ENCODE measurements around the gene PTPRT.

The PTPRT gene

GRCh38 chr20:42604998-42605956, 584.4 kb downstream of the PTPRT start:
- TF ChIP-seq CTCF (IDR thresholded peaks at IDR 0.05; ENCODE audit: control extremely low read depth, extremely low read depth, low read depth, missing control alignments), result no peak

GRCh38 chr20:42603655-42604054, 586.1 kb downstream of the PTPRT start:
- ChIA-PET POLR2A (no interaction called here), CTCF (no interaction called here)
- TF ChIP-seq CTCF (IDR thresholded peaks at IDR 0.05; ENCODE audit: control extremely low read depth, extremely low read depth, low read depth, missing control alignments), result no peak
- DNase-seq (ENCODE audit: extremely low spot score), result no peak

More at GRCh38 chr20:42604998-42605956, 584.4 kb downstream of the PTPRT start:
- POLR2A ChIA-PET, result no interaction called here
- DNase-seq (ENCODE audit: extremely low spot score), result no peak
- CTCF ChIA-PET, result no interaction called here

- TF ChIP-seq CTCF (IDR thresholded peaks at IDR 0.05; ENCODE audit: control extremely low read depth, extremely low read depth, low read depth, missing control alignments), result no peak
- CTCF ChIA-PET, result interaction anchor here (1.2 kb wide), 1 partner anchor 12 kb away, joined by 4 read pairs; no protein-coding TSS in a partner anchor
- no peak for DNase-seq (ENCODE audit: extremely low spot score)
- POLR2A ChIA-PET, result no interaction called here
Measured at GRCh38 chr20:42598581-42598980, 591.1 kb downstream of the PTPRT start.

GRCh38 chr20:42595625-42596024, 594.1 kb downstream of the PTPRT start:
- ChIA-PET CTCF (no interaction called here), POLR2A (no interaction called here)
- no peak for DNase-seq (ENCODE audit: extremely low spot score)
- TF ChIP-seq CTCF (IDR thresholded peaks at IDR 0.05; ENCODE audit: control extremely low read depth, extremely low read depth, low read depth, missing control alignments), result no peak

GRCh38 chr20:42594659-42595058, 595.0 kb downstream of the PTPRT start:
- CTCF ChIA-PET, result no interaction called here
- POLR2A ChIA-PET, result no interaction called here
- no peak for TF ChIP-seq CTCF (IDR thresholded peaks at IDR 0.05; ENCODE audit: control extremely low read depth, extremely low read depth, low read depth, missing control alignments)
- no peak for DNase-seq (ENCODE audit: extremely low spot score)

- no peak for DNase-seq (ENCODE audit: extremely low spot score)
- POLR2A ChIA-PET, result no interaction called here
- TF ChIP-seq CTCF (IDR thresholded peaks at IDR 0.05; ENCODE audit: control extremely low read depth, extremely low read depth, low read depth, missing control alignments), result no peak
- CTCF ChIA-PET, result interaction anchor here (1.1 kb wide), 1 partner anchor 20 kb away, joined by 3 read pairs; no protein-coding TSS in a partner anchor
Measured at GRCh38 chr20:42594011-42594410, 595.7 kb downstream of the PTPRT start.

All from GM10248 (cell line).